Prostate gland (tissue), 2 donors: ENCODE results near the gene RPL28. TPM values are rescaled to one million over a fixed set of nuclear protein-coding genes. Genes with fewer than 3 reads are reported as not detected.
"Not testable (repeated sequence)": the region's sequence is repeated elsewhere in the genome, so short reads cannot be mapped to it uniquely, and the experiment has no call there.

Experiments
- DNase-seq: peaks from one replicate; pipeline ENCODE4 v3.0.0-alpha.2; 2019; ENCODE audit warnings: low spot score
- H3K27ac ChIP-seq, 2 donors: fragments of 200-600 bp; sonication (generic); 2 replicates each; pipeline ENCODE4 v1.5.1; 2017 to 2019
- H3K27me3 ChIP-seq: fragments of 200-600 bp; sonication (generic); replicated peaks from 2 replicates; pipeline ENCODE4 v1.5.1; 2019; ENCODE audit not compliant: insufficient read depth
- H3K36me3 ChIP-seq, 2 donors: fragments of 200-600 bp; sonication (generic); 1 replicate in 1 of 2; 2 replicates in 1 of 2; pipeline versions ENCODE4 v1.5.1 to v1.8.1; 2017 to 2019
- H3K4me1 ChIP-seq: fragments of 200-600 bp; sonication (generic); replicated peaks from 2 replicates; pipeline ENCODE4 v1.5.1; 2019
- H3K4me3 ChIP-seq, 2 donors: fragments of 200-600 bp; sonication (generic); 2 replicates each; pipeline ENCODE4 v1.5.1; 2017 to 2019
- H3K9me3 ChIP-seq: fragments of 200-600 bp; sonication (generic); 2 replicates; pipeline ENCODE4 v1.5.1; 2017
- POLR2A ChIP-seq: fragments of 450-650 bp; IDR thresholded peaks from one replicate; pipeline ENCODE4 v1.6.1; 2016; ENCODE audit warnings: antibody characterized with exemption, mild to moderate bottlenecking
- POLR2AphosphoS5 ChIP-seq: sonication (generic); formaldehyde crosslinking; IDR thresholded peaks from one replicate; pipeline ENCODE4 v1.6.1; 2017; ENCODE audit warnings: antibody characterized with exemption
- WGBS: methylation state at CpG from one replicate; pipeline ENCODE4 v1.1.5; 2018; 5-methylcytosine and 5-hydroxymethylcytosine counted together
- intact Hi-C: fragments of 100-400 bp; cut with DNase I; formaldehyde crosslinking; loops from one replicate; pipeline ENCODE4 v1.14.2; 2022
- total RNA-seq, 2 donors: library from RNA; depleted of rRNA; stranded (reverse); fragments of >200 nt; gene quantifications; one replicate each; pipeline ENCODE4 v1.1.0, GENCODE V29; 2016
- TF ChIP-seq, protein P1 (sequence below), 4 experiments: fragments of 200-600 bp in 2 of 4; fragments of 450-650 bp in 2 of 4; sonication (generic) in 2 of 4; IDR thresholded peaks; 1 replicate in 3 of 4; 2 replicates in 1 of 4; pipeline ENCODE4 v1.5.1; 2016 to 2019; ENCODE audit warnings: antibody characterized with exemption in 4 of 4, mild to moderate bottlenecking in 2 of 4, moderate library complexity in 2 of 4

The RPL28 gene
- total RNA-seq, 2 donors from 2014 or later = 439 to 554 TPM

DNA sequence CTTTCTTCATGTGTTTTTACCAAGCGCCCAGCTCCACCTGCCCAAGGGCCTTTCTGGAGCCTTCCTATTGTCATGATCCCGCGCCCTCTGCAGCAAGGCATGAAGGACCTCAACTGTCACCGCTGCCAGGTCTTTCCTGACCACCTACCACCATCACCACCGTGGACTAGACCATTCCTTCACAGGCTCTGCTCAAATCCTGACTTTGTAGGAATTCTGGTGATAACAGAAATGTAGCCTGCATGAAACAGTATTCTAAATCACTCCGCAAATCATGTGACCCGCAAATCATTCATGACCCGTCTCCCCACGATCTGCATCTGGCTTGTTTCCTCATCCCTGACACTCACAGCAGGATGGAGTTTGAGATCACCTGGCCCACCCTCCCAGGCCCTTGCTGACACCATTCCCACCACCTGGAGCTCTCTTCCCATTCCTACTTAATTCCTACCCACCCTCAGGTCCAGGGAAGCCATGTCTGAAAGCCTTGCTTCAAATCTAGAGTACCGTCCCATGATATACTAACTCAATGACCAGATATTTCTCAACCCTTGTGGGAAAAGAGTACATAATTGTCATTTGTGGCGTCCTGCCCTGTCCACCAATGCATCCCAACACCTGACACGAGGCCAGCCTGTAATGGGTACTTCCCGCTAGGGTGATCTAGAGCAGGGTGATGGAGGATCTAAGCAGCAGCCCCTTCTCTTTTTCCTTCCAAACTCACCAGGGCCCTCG is 20.5 kb downstream of the RPL28 start:
- no peaks in the 10 kb centered on the region for H3K27me3 ChIP-seq
- WGBS = 70% methylated on average over 14 of the region's 14 CpGs
- no peak for DNase-seq
- peak overlapping the region; percentile 89 to 95 for H3K4me3 ChIP-seq
- TF ChIP-seq POLR2AphosphoS5 = no peak
- TF ChIP-seq, protein P1, sequence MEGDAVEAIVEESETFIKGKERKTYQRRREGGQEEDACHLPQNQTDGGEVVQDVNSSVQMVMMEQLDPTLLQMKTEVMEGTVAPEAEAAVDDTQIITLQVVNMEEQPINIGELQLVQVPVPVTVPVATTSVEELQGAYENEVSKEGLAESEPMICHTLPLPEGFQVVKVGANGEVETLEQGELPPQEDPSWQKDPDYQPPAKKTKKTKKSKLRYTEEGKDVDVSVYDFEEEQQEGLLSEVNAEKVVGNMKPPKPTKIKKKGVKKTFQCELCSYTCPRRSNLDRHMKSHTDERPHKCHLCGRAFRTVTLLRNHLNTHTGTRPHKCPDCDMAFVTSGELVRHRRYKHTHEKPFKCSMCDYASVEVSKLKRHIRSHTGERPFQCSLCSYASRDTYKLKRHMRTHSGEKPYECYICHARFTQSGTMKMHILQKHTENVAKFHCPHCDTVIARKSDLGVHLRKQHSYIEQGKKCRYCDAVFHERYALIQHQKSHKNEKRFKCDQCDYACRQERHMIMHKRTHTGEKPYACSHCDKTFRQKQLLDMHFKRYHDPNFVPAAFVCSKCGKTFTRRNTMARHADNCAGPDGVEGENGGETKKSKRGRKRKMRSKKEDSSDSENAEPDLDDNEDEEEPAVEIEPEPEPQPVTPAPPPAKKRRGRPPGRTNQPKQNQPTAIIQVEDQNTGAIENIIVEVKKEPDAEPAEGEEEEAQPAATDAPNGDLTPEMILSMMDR (IDR thresholded peaks at IDR 0.05) = no peak
- TF ChIP-seq POLR2A = no peak
- intact Hi-C loops = loop anchor here (5.0 kb wide), 1 partner anchor 289 kb away; the partner anchor contains the start of gene PPP1R12C
- H3K36me3 ChIP-seq = peaks cover 0 to 4% of the 10 kb centered on the region in 2 donors
- no peak overlapping the region for H3K27ac ChIP-seq
- no peaks in the 10 kb centered on the region for H3K9me3 ChIP-seq
- peaks cover 8% of the 10 kb centered on the region for H3K4me1 ChIP-seq

DNA sequence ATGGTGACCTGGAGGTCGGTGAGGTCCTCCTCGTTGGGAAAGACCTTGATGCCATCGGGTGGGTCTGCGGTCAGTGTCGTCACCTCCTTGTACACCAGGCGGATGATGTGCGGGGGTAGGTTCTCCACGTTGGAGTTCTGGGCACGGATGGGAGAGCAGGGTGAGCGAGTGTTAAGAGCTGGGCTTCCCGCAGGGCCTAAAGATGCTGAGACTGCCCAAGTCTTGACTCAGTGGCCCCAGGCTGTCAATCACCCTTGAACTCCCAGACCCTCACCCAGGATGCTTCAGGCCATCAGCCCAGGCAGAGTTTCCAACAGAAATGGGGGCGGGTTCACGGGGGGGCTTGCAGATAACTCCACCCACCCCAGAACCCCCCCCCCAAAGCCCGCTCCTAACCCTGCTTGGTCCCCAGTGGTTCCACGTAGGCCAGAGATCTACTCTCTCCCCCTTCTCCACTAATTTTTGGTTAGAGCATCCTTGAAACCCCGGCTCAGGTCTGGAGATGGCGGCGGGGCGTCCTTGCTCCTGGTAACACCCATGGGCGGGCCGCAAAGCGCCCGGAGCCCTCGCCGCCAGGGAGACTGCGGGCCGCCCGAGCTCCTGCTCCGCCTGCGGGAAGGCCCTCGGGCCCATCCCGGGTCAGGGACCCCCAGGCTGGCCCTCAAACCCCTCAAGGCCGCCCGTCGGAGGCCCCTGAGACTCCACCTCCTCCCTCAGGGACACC is 21.3 kb downstream of the RPL28 start:
- Histone ChIP-seq H3K27me3 (no peaks in the 10 kb centered on the region), H3K9me3 (no peaks in the 10 kb centered on the region), H3K36me3 (peaks cover 0 to 4% of the 10 kb centered on the region in 2 donors), H3K4me3 (peak overlapping the region; percentile 89 to 95), H3K4me1 (peaks cover 8% of the 10 kb centered on the region), H3K27ac (peak overlapping the region; percentile 91 to 97)
- WGBS = 6% methylated on average over 35 of the region's 35 CpGs
- no peak for DNase-seq
- TF ChIP-seq, protein P1 (IDR thresholded peaks at IDR 0.05) = no peak
- TF ChIP-seq POLR2AphosphoS5 = no peak
- no peak for TF ChIP-seq POLR2A
- intact Hi-C loops = loop anchor here (5.0 kb wide), 1 partner anchor 290 kb away; the partner anchor contains the start of gene PPP1R12C

GRCh38 chr19:55407550-55407799 is 21.7 kb downstream of the RPL28 start, which contains the start of gene UBE2S:
Gene UBE2S, minus strand, starts transcription at chr19:55407788. Its CDS starts 199 bp downstream, at chr19:55407589.
- Histone ChIP-seq H3K4me3 (peak within 1 kb of the TSS; percentile 89 to 95), H3K27ac (peak within 1 kb of the TSS; percentile 91 to 97)
- intact Hi-C loops = loop anchor here (5.0 kb wide), 1 partner anchor 290 kb away; the partner anchor contains the start of gene PPP1R12C
- H3K36me3 ChIP-seq, H3K9me3 ChIP-seq, H3K4me1 ChIP-seq, DNase-seq, H3K27me3 ChIP-seq: not testable (repeated sequence)
- no CpG with 5 or more reads among the region's 36 CpGs for WGBS
- TF ChIP-seq, protein P1 (IDR thresholded peaks at IDR 0.05) = peak in 1 of 4 experiments; percentile 19
- peak; percentile 95 for TF ChIP-seq POLR2A

DNA sequence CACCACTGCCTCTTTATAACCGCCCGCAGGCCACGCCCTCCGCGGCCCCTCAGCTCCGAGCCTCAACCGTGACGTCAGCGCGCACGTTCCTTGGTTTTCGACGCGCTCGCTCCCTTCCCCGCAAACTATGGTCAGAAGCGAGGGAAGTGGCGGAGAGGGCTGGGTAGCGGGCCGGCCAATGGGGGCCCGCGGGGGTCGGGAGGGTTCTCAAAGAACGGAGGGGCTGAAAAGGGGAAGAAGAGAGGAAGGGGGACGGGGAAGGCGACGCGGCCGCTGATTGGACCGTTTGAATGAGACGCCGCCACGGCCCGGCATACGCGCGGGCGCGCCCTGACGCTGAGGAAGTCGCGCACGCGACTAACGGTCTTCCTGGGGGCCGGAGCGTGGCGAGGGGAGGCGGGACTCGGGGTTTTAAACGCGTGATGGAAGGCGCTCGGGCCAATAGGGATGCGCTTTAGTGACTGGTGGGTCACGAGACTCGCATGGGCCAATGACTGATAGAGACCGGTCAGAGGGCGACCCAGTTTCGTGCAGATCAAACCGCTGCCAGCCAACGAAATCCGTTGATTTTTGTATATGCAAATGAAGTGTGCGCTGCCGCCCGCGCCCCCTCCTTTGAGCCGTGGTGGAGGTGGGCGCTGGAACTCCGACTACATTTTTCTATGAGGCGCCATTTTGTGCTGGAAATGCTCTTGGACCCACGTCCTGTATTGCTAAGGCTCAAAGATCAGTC is 22.2 kb downstream of the RPL28 start:
- H3K27ac ChIP-seq = peak overlapping the region; percentile 91 to 97
- peaks cover 0 to 2% of the 10 kb centered on the region in 2 donors for H3K36me3 ChIP-seq
- H3K9me3 ChIP-seq = no peaks in the 10 kb centered on the region
- peak overlapping the region; percentile 89 to 95 for H3K4me3 ChIP-seq
- intact Hi-C loops = loop anchor here (5.0 kb wide), 1 partner anchor 291 kb away; the partner anchor contains the start of gene PPP1R12C
- peaks cover 8% of the 10 kb centered on the region for H3K4me1 ChIP-seq
- WGBS = under 1% methylated on average over 70 of the region's 72 CpGs
- TF ChIP-seq POLR2AphosphoS5 = peak; percentile 94
- TF ChIP-seq, protein P1 (IDR thresholded peaks at IDR 0.05) = no peak
- no peaks in the 10 kb centered on the region for H3K27me3 ChIP-seq
- DNase-seq = peak; percentile 98
